Astrocyte of the spinal cord (primary cell): ENCODE measurements around the gene TRAPPC5.

Experiments
- DNase-seq: peaks from one replicate; pipeline ENCODE4 v3.0.0; 2011; ENCODE audit warnings: low read depth, low spot score
- H3K4me3 ChIP-seq: 2 replicates; pipeline ENCODE4 v1.5.1; 2011; ENCODE audit warnings: low read depth, mild to moderate bottlenecking, low read length, moderate library complexity
- CTCF ChIP-seq: IDR thresholded peaks from 2 replicates; pipeline ENCODE4 v1.5.1; 2012; ENCODE audit warnings: low read depth, mild to moderate bottlenecking, low read length, inconsistent platforms
- in situ Hi-C: cut with HindIII; loops from 2 replicates; pipeline ENCODE4 v1.10.0; 2017; ENCODE audit warnings: low sequenced_read_pairs

TRAPPC5 gene

GRCh38 chr19:7689165-7689564, 8.5 kb downstream of the TRAPPC5 start:
- H3K4me3 ChIP-seq, result no peak overlapping the region
- in situ Hi-C loops, result no loop called here
- DNase-seq, result no peak
- no peak for TF ChIP-seq CTCF

- no peak overlapping the region for H3K4me3 ChIP-seq
- in situ Hi-C loops, result no loop called here
- no peak for DNase-seq
- no peak for TF ChIP-seq CTCF
Measured at GRCh38 chr19:7690779-7691258, 10.2 kb downstream of the TRAPPC5 start.

- no peak for TF ChIP-seq CTCF
- DNase-seq, result no peak
- H3K4me3 ChIP-seq, result no peak overlapping the region
- in situ Hi-C loops, result no loop called here
Measured at GRCh38 chr19:7691497-7691896, 10.9 kb downstream of the TRAPPC5 start.

DNA sequence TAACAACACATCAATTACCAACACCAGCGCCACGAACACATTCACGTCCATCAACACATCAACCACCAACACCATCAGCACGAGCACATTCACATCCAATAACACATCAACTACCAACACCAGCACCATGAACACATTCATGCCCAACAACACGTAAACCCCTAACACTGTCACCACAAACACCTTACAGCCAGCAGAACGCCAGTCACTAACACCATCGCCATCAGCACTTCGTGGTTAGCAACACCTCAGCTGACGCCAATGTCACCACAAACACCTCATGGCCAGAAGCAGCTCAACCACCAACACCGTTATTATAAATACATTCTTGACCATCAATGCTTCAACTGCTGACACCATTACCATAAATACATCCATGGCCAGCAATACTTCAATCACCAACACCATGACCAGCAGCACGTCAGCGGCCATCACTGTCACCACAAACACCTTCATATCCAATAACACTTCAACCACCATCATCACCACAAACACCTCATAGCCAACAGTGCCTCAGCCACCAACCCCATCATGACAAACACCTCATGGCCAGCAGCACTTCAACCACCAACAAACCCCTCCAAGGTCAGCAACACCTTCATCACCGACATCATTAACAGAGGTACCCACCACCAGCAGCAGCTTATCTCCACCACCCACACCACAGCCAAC, 11.9 kb downstream of the TRAPPC5 start:
- no peak overlapping the region for H3K4me3 ChIP-seq
- in situ Hi-C loops, result no loop called here
- no peak for DNase-seq
- no peak for TF ChIP-seq CTCF

- no peak for TF ChIP-seq CTCF
- H3K4me3 ChIP-seq, result no peak overlapping the region
- in situ Hi-C loops, result no loop called here
- DNase-seq, result no peak
Measured at GRCh38 chr19:7694499-7694898, 13.9 kb downstream of the TRAPPC5 start.

DNA sequence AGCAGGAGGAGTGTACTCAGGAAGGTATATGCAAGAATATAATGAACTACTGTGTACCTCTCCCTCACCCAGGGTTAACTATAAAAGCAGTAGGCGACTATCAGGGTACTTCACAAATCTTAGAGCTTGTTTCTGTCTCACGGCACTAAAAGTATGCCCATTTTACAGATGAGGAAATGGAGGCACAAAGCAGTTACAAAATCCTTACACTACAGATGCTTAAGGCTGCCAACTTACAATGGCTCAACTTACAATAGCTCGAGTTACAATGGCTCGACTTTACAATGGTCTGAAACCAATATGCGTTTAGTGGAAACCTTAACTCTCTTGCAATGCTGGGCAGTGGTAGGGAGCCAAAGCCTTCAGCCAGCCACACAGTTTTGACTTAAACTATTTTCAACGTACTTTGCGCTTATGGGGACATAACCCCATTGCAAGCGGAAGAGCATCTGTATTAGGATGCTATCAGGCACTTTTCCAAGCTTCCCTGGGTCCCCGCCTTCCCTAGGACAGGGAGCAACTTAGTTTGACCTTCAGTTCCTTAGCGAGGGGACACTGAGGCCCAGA, 17.2 kb downstream of the TRAPPC5 start:
- no peak overlapping the region for H3K4me3 ChIP-seq
- TF ChIP-seq CTCF, result no peak
- in situ Hi-C loops, result no loop called here
- no peak for DNase-seq
